ENCODE results near the gene GSE1. TPM values are rescaled to one million over a fixed set of nuclear protein-coding genes. Genes with fewer than 3 reads are reported as not detected.
"Not testable (repeated sequence)": the region's sequence is repeated elsewhere in the genome, so short reads cannot be mapped to it uniquely, and the experiment has no call there.

The GSE1 gene
- polyA plus RNA-seq, 4 donors, result 54.5 to 89.1 (median 68.1) TPM

GRCh38 chr16:85589688-85590505, 23.2 kb upstream of the GSE1 start:
- DNase-seq (ENCODE audit: low read depth in 4 of 4, low spot score in 2 of 4), result no peak

- no peak for DNase-seq (ENCODE audit: low read depth in 4 of 4, low spot score in 2 of 4)
These were observed 22.7 kb upstream of the GSE1 start for GRCh38 chr16:85590506-85590832.

GRCh38 chr16:85591381-85591780, 21.7 kb upstream of the GSE1 start:
- no peak for DNase-seq (ENCODE audit: low read depth in 4 of 4, low spot score in 2 of 4)

GRCh38 chr16:85592277-85592676, 20.8 kb upstream of the GSE1 start:
- not testable (repeated sequence) for DNase-seq (ENCODE audit: low read depth in 4 of 4, low spot score in 2 of 4)

GRCh38 chr16:85592700-85593493, 20.2 kb upstream of the GSE1 start:
- DNase-seq (ENCODE audit: low read depth in 4 of 4, low spot score in 2 of 4), result no peak

GRCh38 chr16:85593494-85594221, 19.5 kb upstream of the GSE1 start:
- DNase-seq (ENCODE audit: low read depth in 4 of 4, low spot score in 2 of 4), result no peak

- DNase-seq (ENCODE audit: low read depth in 4 of 4, low spot score in 2 of 4), result no peak
These were observed 18.7 kb upstream of the GSE1 start for GRCh38 chr16:85594273-85594977.

GRCh38 chr16:85594978-85595661, 18.0 kb upstream of the GSE1 start:
- DNase-seq (ENCODE audit: low read depth in 4 of 4, low spot score in 2 of 4), result no peak

- DNase-seq (ENCODE audit: low read depth in 4 of 4, low spot score in 2 of 4), result no peak
These were observed 17.2 kb upstream of the GSE1 start for GRCh38 chr16:85595812-85596502.

- DNase-seq (ENCODE audit: low read depth in 4 of 4, low spot score in 2 of 4), result no peak
These were observed 15.0 kb upstream of the GSE1 start for GRCh38 chr16:85598141-85598540.

- DNase-seq (ENCODE audit: low read depth in 4 of 4, low spot score in 2 of 4), result no peak
These were observed 13.0 kb upstream of the GSE1 start for GRCh38 chr16:85600078-85600477.

GRCh38 chr16:85600530-85601271, 12.4 kb upstream of the GSE1 start:
- DNase-seq (ENCODE audit: low read depth in 4 of 4, low spot score in 2 of 4), result no peak

- DNase-seq (ENCODE audit: low read depth in 4 of 4, low spot score in 2 of 4), result no peak
These were observed 11.9 kb upstream of the GSE1 start for GRCh38 chr16:85601272-85601639.

- no peak for DNase-seq (ENCODE audit: low read depth in 4 of 4, low spot score in 2 of 4)
These were observed 11.3 kb upstream of the GSE1 start for GRCh38 chr16:85601730-85602401.

GRCh38 chr16:85602402-85603202, 10.5 kb upstream of the GSE1 start:
- no peak for DNase-seq (ENCODE audit: low read depth in 4 of 4, low spot score in 2 of 4)

- DNase-seq (ENCODE audit: low read depth in 4 of 4, low spot score in 2 of 4), result no peak
These were observed 9.8 kb upstream of the GSE1 start for GRCh38 chr16:85603203-85603755.

GRCh38 chr16:85604145-85604705, 8.9 kb upstream of the GSE1 start:
- no peak for DNase-seq (ENCODE audit: low read depth in 4 of 4, low spot score in 2 of 4)

Data from left renal cortex interstitium (tissue), 4 donors.